Measurements from ENCODE around the gene LGR6.
"Not testable (repeated sequence)": the region's sequence is repeated elsewhere in the genome, so short reads cannot be mapped to it uniquely, and the experiment has no call there.

Gene LGR6

GRCh38 chr1:202233171-202233570, 39.6 kb downstream of the LGR6 start:
- peak in 1 of 10 donors; percentile 65 for DNase-seq
- intact Hi-C loops (cut with DNase I), result no loop called here

GRCh38 chr1:202233804-202234203, 40.2 kb downstream of the LGR6 start:
- intact Hi-C loops (cut with DNase I), result no loop called here
- DNase-seq, result peak in 1 of 10 donors; percentile 5

- intact Hi-C loops (cut with DNase I), result no loop called here
- DNase-seq, result no peak
Measured at GRCh38 chr1:202234331-202235002, 40.9 kb downstream of the LGR6 start.

GRCh38 chr1:202235003-202235660, 41.5 kb downstream of the LGR6 start:
- intact Hi-C loops (cut with DNase I), result no loop called here
- DNase-seq, result peak in 1 of 10 donors; percentile 9

GRCh38 chr1:202235856-202236837, 42.5 kb downstream of the LGR6 start:
- intact Hi-C loops (cut with DNase I), result no loop called here
- peak in 9 of 10 donors; percentile 27 to 88 (median 46) for DNase-seq

- peak in 2 of 10 donors; percentile 14 to 80 for DNase-seq
- intact Hi-C loops (cut with DNase I), result no loop called here
Measured at GRCh38 chr1:202237052-202237451, 43.5 kb downstream of the LGR6 start.

- intact Hi-C loops (cut with DNase I), result no loop called here
- peak in 1 of 10 donors; percentile 69 for DNase-seq
Measured at GRCh38 chr1:202238914-202239313, 45.3 kb downstream of the LGR6 start.

- intact Hi-C loops (cut with DNase I), result not testable (repeated sequence)
- DNase-seq, result peak in 2 of 10 donors; percentile 4 to 6
Measured at GRCh38 chr1:202240226-202240625, 46.6 kb downstream of the LGR6 start.

GRCh38 chr1:202240956-202241355, 47.4 kb downstream of the LGR6 start:
- peak in 1 of 10 donors; percentile 16 for DNase-seq
- intact Hi-C loops (cut with DNase I), result no loop called here

- peak in 2 of 10 donors; percentile 7 to 65 for DNase-seq
- intact Hi-C loops (cut with DNase I), result no loop called here
Measured at GRCh38 chr1:202241376-202242079, 47.9 kb downstream of the LGR6 start.

- intact Hi-C loops (cut with DNase I), result no loop called here
- DNase-seq, result no peak
Measured at GRCh38 chr1:202242080-202242419, 48.5 kb downstream of the LGR6 start.

- intact Hi-C loops (cut with DNase I), result no loop called here
- peak in 1 of 10 donors; percentile 44 for DNase-seq
Measured at GRCh38 chr1:202243006-202243405, 49.4 kb downstream of the LGR6 start.

- intact Hi-C loops (cut with DNase I), result no loop called here
- peak in 1 of 10 donors; percentile 76 for DNase-seq
Measured at GRCh38 chr1:202244841-202245261, 51.3 kb downstream of the LGR6 start.

GRCh38 chr1:202245391-202245790, 51.8 kb downstream of the LGR6 start:
- intact Hi-C loops (cut with DNase I), result no loop called here
- peak in 1 of 10 donors; percentile 50 for DNase-seq

- DNase-seq, result peak in 1 of 10 donors; percentile 21
- intact Hi-C loops (cut with DNase I), result no loop called here
Measured at GRCh38 chr1:202247104-202247503, 53.5 kb downstream of the LGR6 start.

- DNase-seq, result peak in 5 of 10 donors; percentile 12 to 84 (median 77)
- intact Hi-C loops (cut with DNase I), result no loop called here
Measured at GRCh38 chr1:202247837-202248795, 54.5 kb downstream of the LGR6 start.

GRCh38 chr1:202248861-202249260, 55.3 kb downstream of the LGR6 start:
- intact Hi-C loops (cut with DNase I), result no loop called here
- DNase-seq, result peak in 1 of 10 donors; percentile 59

GRCh38 chr1:202249436-202249835, 55.8 kb downstream of the LGR6 start:
- intact Hi-C loops (cut with DNase I), result no loop called here
- peak in 1 of 10 donors; percentile 8 for DNase-seq

GRCh38 chr1:202249846-202250245, 56.2 kb downstream of the LGR6 start:
- peak in 8 of 10 donors; percentile 39 to 93 (median 70) for DNase-seq
- intact Hi-C loops (cut with DNase I), result no loop called here

All from posterior cingulate gyrus (tissue), 11 donors.